Tibial artery (tissue), 4 donors: ENCODE results near the gene SNRPD3.
"Not testable (repeated sequence)": the region's sequence is repeated elsewhere in the genome, so short reads cannot be mapped to it uniquely, and the experiment has no call there.

Source experiments
- DNase-seq, 2 donors: peaks; one replicate each; pipeline ENCODE4 v3.0.0-alpha.2; 2019
- H3K27ac ChIP-seq, 2 donors: fragments of 200-600 bp; sonication (generic) in 1 of 2; 1 replicate in 1 of 2; 2 replicates in 1 of 2; pipeline ENCODE4 v1.5.1; 2018 to 2019; ENCODE audit warnings: mild to moderate bottlenecking in 1 of 2
- H3K27me3 ChIP-seq, 2 donors: fragments of 200-600 bp; sonication (generic) in 1 of 2; one replicate each; pipeline versions ENCODE4 v1.5.1 to v1.6.0; 2016 to 2019
- H3K36me3 ChIP-seq, 3 donors: fragments of 200-600 bp; sonication (generic) in 2 of 3; one replicate each; pipeline ENCODE4 v1.5.1; 2016 to 2019; ENCODE audit warnings: mild to moderate bottlenecking in 2 of 3
- H3K4me1 ChIP-seq, 4 donors: fragments of 200-600 bp; sonication (generic) in 2 of 4; 1 replicate in 3 of 4; 2 replicates in 1 of 4; pipeline ENCODE4 v1.5.1; 2016 to 2019
- H3K4me3 ChIP-seq, 2 donors: fragments of 200-600 bp; sonication (generic) in 1 of 2; 1 replicate in 1 of 2; 2 replicates in 1 of 2; pipeline ENCODE4 v1.5.1; 2018 to 2019; ENCODE audit warnings: mild to moderate bottlenecking in 2 of 2
- H3K9me3 ChIP-seq, 3 donors: fragments of 200-600 bp; sonication (generic) in 1 of 3; one replicate each; pipeline ENCODE4 v1.5.1; 2016 to 2019
- CTCF ChIP-seq, 2 experiments: fragments of 200-600 bp in 1 of 2; fragments of 450-650 bp in 1 of 2; IDR thresholded peaks; one replicate each; pipeline ENCODE4 v1.5.1; 2017 to 2019; ENCODE audit warnings: antibody characterized with exemption in 2 of 2, mild to moderate bottlenecking in 1 of 2, moderate library complexity in 1 of 2
- intact Hi-C: fragments of 100-400 bp; cut with DNase I; formaldehyde crosslinking; loops from one replicate; pipeline ENCODE4 v1.15.0; 2023; ENCODE audit warnings: low total_unique reads

SNRPD3 gene

GRCh38 chr22:24591286-24591830, 35.6 kb downstream of the SNRPD3 start:
- no peak overlapping the region for H3K4me3 ChIP-seq
- H3K36me3 ChIP-seq = peaks cover 0 to 34% (median 18%) of the 10 kb centered on the region in 3 donors
- no peak for TF ChIP-seq CTCF (IDR thresholded peaks at IDR 0.05)
- no peaks in the 10 kb centered on the region for H3K9me3 ChIP-seq
- no peak overlapping the region for H3K27ac ChIP-seq
- H3K4me1 ChIP-seq = peaks cover 0 to 46% (median 9%) of the 10 kb centered on the region in 4 donors
- no peaks in the 10 kb centered on the region for H3K27me3 ChIP-seq
- DNase-seq = no peak
- intact Hi-C loops = no loop called here

GRCh38 chr22:24592058-24592850, 36.5 kb downstream of the SNRPD3 start:
- intact Hi-C loops = no loop called here

GRCh38 chr22:24592851-24593558, 37.2 kb downstream of the SNRPD3 start, which contains the start of gene LRRC75B:
Gene LRRC75B, minus strand, starts transcription at chr22:24593073. Its CDS starts 34 bp downstream, at chr22:24593039.
- peak within 1 kb of the TSS; percentile 69 to 91 for H3K27ac ChIP-seq
- no peaks in the 10 kb centered on the region for H3K27me3 ChIP-seq
- H3K4me1 ChIP-seq = peaks cover 0 to 46% (median 9%) of the 10 kb centered on the region in 4 donors
- no peaks in the 10 kb centered on the region for H3K9me3 ChIP-seq
- H3K36me3 ChIP-seq = peaks cover 0 to 18% (median 8%) of the 10 kb centered on the region in 3 donors
- no peak for TF ChIP-seq CTCF (IDR thresholded peaks at IDR 0.05)
- peak; percentile 89 to 95 for DNase-seq
- peak within 1 kb of the TSS; percentile 65 to 81 for H3K4me3 ChIP-seq
- intact Hi-C loops = no loop called here

More at GRCh38 chr22:24592058-24592850, 36.5 kb downstream of the SNRPD3 start:
- Histone ChIP-seq H3K4me3 (peak overlapping the region; percentile 65 to 81), H3K27ac (peak overlapping the region; percentile 69 to 91), H3K27me3 (no peaks in the 10 kb centered on the region), H3K4me1 (peaks cover 0 to 46% (median 9%) of the 10 kb centered on the region in 4 donors), H3K36me3 (peaks cover 0 to 25% (median 13%) of the 10 kb centered on the region in 3 donors), H3K9me3 (no peaks in the 10 kb centered on the region)
- peak in 1 of 2 donors; percentile 44 for DNase-seq
- TF ChIP-seq CTCF (IDR thresholded peaks at IDR 0.05) = no peak

GRCh38 chr22:24593559-24593835, 37.7 kb downstream of the SNRPD3 start:
- H3K9me3 ChIP-seq = not testable (repeated sequence)

GRCh38 chr22:24593836-24594568, 38.2 kb downstream of the SNRPD3 start:
- DNase-seq = no peak
- Histone ChIP-seq H3K4me1 (peaks cover 0 to 42% (median 9%) of the 10 kb centered on the region in 4 donors), H3K27ac (peak overlapping the region in 1 of 2 donors; percentile 91), H3K36me3 (peaks cover 0 to 8% (median 0%) of the 10 kb centered on the region in 3 donors), H3K4me3 (no peak overlapping the region), H3K9me3 (no peaks in the 10 kb centered on the region), H3K27me3 (no peaks in the 10 kb centered on the region)
- TF ChIP-seq CTCF (IDR thresholded peaks at IDR 0.05) = no peak
- intact Hi-C loops = no loop called here

More at GRCh38 chr22:24593559-24593835, 37.7 kb downstream of the SNRPD3 start:
- H3K4me3 ChIP-seq = peak overlapping the region; percentile 65 to 81
- H3K27me3 ChIP-seq, intact Hi-C loops, DNase-seq: not testable (repeated sequence)
- H3K36me3 ChIP-seq = peaks cover 0 to 13% (median 3%) of the 10 kb centered on the region in 3 donors
- peak overlapping the region; percentile 69 to 91 for H3K27ac ChIP-seq
- H3K4me1 ChIP-seq = peaks cover 0 to 46% (median 9%) of the 10 kb centered on the region in 4 donors
